DOHH2 (cell line): ENCODE data around the gene ATP5F1E.

Experiments used
- CTCF ChIP-seq: fragments of 200-600 bp; sonication (generic); IDR thresholded peaks from one replicate; pipeline ENCODE4 v1.5.1; 2014; ENCODE audit warnings: antibody characterized with exemption, mild to moderate bottlenecking, low read depth, low read length; ENCODE audit not compliant: poor library complexity, severe bottlenecking
- EZH2phosphoT487 ChIP-seq: fragments of 200-600 bp; sonication (generic); IDR thresholded peaks from 2 replicates; pipeline ENCODE4 v1.6.1; 2017; ENCODE audit warnings: borderline replicate concordance, mild to moderate bottlenecking, antibody characterized with exemption, low read length, moderate library complexity, mixed read lengths

- TF ChIP-seq CTCF (no peak), EZH2phosphoT487 (no peak)
These were observed 32.1 kb upstream of the ATP5F1E start for GRCh38 chr20:59064214-59064722.
